Right lobe of liver (tissue), 6 donors: ENCODE data around the gene SDK1. TPM values are rescaled to one million over a fixed set of nuclear protein-coding genes. Genes with fewer than 3 reads are reported as not detected.

Source experiments
- ATAC-seq, 4 donors: fragments of 200-7000 bp; cut with Tn5 transposase; one replicate each; pipeline ENCODE4 v1.9.1; 2020; ENCODE audit warnings: mild to moderate bottlenecking in 4 of 4, moderate library complexity in 4 of 4
- DNase-seq, 3 donors: peaks; one replicate each; pipeline ENCODE4 v3.0.0-alpha.2; 2020
- H3K27ac ChIP-seq, 3 donors: fragments of 200-600 bp; one replicate each; pipeline ENCODE4 v1.8.0; 2022
- H3K27me3 ChIP-seq, 2 donors: fragments of 200-600 bp; one replicate each; pipeline ENCODE4 v1.8.0; 2022
- H3K36me3 ChIP-seq, 4 donors: fragments of 200-600 bp; sonication (generic) in 1 of 4; one replicate each; pipeline versions ENCODE4 v1.5.1 to v1.8.0; 2017 to 2022; ENCODE audit warnings: control low read depth in 1 of 4
- H3K4me1 ChIP-seq, 4 donors: fragments of 200-600 bp; sonication (generic) in 1 of 4; one replicate each; pipeline versions ENCODE4 v1.5.1 to v1.8.0; 2017 to 2022; ENCODE audit warnings: control low read depth in 1 of 4
- H3K4me3 ChIP-seq, 3 donors: fragments of 200-600 bp; one replicate each; pipeline ENCODE4 v1.8.0; 2022
- H3K9me3 ChIP-seq, 4 donors: fragments of 200-600 bp; sonication (generic) in 1 of 4; one replicate each; pipeline versions ENCODE4 v1.5.1 to v1.8.0; 2017 to 2022; ENCODE audit warnings: control low read depth in 1 of 4
- POLR2A ChIP-seq: fragments of 450-650 bp; IDR thresholded peaks from one replicate; pipeline ENCODE4 v1.6.1; 2017; ENCODE audit warnings: antibody characterized with exemption, mild to moderate bottlenecking
- WGBS: methylation state at CpG from one replicate; pipeline ENCODE4 v1.1.6; 2018; ENCODE audit warnings: low coverage, low lambda C conversion rate; ENCODE audit not compliant: insufficient coverage; ENCODE audit errors: missing lambda C conversion rate; 5-methylcytosine and 5-hydroxymethylcytosine counted together
- intact Hi-C, 2 donors: fragments of 100-400 bp; cut with DNase I; formaldehyde crosslinking; loops; one replicate each; pipeline versions ENCODE4 v1.11.2 to v1.14.1; 2022
- total RNA-seq, 6 experiments: library from RNA; depleted of rRNA in 2 of 6; stranded (reverse); fragments of >200 nt in 2 of 6; fragmentation: NEBNext Ultra II Directional in 3 of 6; extraction: Animal tissue kit (Norgen Biotek cat#: 25700) in 3 of 6; gene quantifications; one replicate each; pipeline versions ENCODE4 v1.1.0 to v1.2.4, GENCODE V29; 2016 to 2023
- TF ChIP-seq, protein P1 (sequence below), 4 donors: fragments of 200-600 bp in 3 of 4; fragments of 450-650 bp in 1 of 4; IDR thresholded peaks; one replicate each; pipeline versions ENCODE4 v1.5.1 to v1.8.0; 2016 to 2022; ENCODE audit warnings: antibody characterized with exemption in 4 of 4, mild to moderate bottlenecking in 2 of 4
- donor health status: DM: no; HTN: yes; CAD: no.
- donor health status: DM: no; HTN: no; CAD: no.
- donor health status: DM: no; HTN: no; CAD: no.
- donor health status: DM: no; HTN: yes; CAD: no.
- donor health status: DM: no; HTN: yes; CAD: no.

Gene SDK1
- total RNA-seq, 6 experiments from 2014 or later = 0.07 to 1.4 (median 0.65) TPM

DNA sequence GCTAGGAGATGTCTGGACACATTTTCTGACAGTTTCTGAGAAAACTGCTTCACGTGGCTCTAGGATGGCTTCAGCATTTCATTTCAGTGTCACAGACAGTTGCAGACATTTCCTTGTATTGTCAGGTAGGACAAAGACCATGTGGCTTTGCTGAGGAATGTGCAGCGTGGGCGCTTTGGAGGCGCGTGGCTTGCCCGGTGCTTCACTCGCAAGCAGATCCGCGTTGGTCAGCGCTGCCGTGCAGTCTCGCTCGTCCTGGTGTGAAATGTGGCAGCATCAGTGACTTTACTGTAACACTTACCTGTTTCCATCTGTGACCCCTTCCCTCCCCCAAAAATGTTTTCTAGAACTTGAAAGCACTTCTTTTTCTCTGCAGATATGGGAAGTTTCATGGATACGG is 340.5 kb downstream of the SDK1 start:
- DNase-seq (no peak), ATAC-seq (no peak)
- H3K36me3 ChIP-seq = no peaks in the 10 kb centered on the region
- no peaks in the 10 kb centered on the region for H3K9me3 ChIP-seq
- intact Hi-C loops = no loop called here
- no peak overlapping the region for H3K27ac ChIP-seq
- TF ChIP-seq, protein P1, sequence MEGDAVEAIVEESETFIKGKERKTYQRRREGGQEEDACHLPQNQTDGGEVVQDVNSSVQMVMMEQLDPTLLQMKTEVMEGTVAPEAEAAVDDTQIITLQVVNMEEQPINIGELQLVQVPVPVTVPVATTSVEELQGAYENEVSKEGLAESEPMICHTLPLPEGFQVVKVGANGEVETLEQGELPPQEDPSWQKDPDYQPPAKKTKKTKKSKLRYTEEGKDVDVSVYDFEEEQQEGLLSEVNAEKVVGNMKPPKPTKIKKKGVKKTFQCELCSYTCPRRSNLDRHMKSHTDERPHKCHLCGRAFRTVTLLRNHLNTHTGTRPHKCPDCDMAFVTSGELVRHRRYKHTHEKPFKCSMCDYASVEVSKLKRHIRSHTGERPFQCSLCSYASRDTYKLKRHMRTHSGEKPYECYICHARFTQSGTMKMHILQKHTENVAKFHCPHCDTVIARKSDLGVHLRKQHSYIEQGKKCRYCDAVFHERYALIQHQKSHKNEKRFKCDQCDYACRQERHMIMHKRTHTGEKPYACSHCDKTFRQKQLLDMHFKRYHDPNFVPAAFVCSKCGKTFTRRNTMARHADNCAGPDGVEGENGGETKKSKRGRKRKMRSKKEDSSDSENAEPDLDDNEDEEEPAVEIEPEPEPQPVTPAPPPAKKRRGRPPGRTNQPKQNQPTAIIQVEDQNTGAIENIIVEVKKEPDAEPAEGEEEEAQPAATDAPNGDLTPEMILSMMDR (IDR thresholded peaks at IDR 0.05) = no peak
- no peak for TF ChIP-seq POLR2A
- no peak overlapping the region for H3K4me3 ChIP-seq
- no peaks in the 10 kb centered on the region for H3K4me1 ChIP-seq
- no peaks in the 10 kb centered on the region for H3K27me3 ChIP-seq
- 86% methylated on average over 13 of the region's 14 CpGs for WGBS

DNA sequence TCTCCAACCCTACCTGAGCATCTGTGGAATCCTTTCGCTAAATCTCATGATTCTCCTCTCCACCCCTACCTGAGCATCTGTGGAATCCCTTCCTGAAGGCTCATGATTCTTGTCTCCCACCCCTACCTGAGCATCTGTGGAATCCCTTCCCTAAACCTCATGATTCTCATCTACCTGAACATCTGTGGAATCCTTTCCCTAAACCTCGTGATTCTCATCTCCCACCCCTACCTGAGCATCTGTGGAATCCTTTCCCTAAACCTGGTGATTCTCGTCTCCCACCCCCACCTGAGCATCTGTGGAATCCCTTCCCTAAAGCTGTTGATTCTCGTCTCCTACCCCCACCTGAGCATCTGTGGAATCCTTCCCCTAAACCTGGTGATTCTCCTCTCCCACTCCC is 342.0 kb downstream of the SDK1 start:
- H3K36me3 ChIP-seq = no peaks in the 10 kb centered on the region
- no peaks in the 10 kb centered on the region for H3K27me3 ChIP-seq
- no peak overlapping the region for H3K27ac ChIP-seq
- H3K4me3 ChIP-seq = no peak overlapping the region
- ATAC-seq (no peak), DNase-seq (no peak)
- TF ChIP-seq POLR2A = no peak
- TF ChIP-seq, protein P1 (IDR thresholded peaks at IDR 0.05) = no peak
- intact Hi-C loops = no loop called here
- no peaks in the 10 kb centered on the region for H3K4me1 ChIP-seq
- 54% methylated on average over 4 of the region's 4 CpGs for WGBS
- no peaks in the 10 kb centered on the region for H3K9me3 ChIP-seq

DNA sequence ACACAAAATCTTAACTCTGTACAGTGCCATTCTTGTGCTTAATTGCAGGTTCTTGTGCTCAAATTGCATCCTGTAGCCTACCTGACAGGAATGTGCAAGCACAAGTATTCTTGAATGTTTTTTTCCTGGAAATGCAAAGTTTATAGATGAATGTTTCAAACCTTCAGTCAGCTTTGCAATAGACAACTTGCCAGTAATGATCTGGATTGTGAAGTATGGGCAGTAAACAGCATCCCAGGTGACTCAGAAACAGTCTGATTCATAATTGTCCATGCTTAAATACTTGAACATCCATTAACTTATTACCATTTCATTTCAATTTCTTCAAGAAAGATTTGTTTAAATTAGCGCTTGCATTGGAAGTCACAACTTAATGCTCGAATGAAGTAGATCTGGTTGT is 347.2 kb downstream of the SDK1 start:
- WGBS = 70% methylated on average over 2 of the region's 2 CpGs
- intact Hi-C loops = no loop called here
- H3K4me1 ChIP-seq = no peaks in the 10 kb centered on the region

DNA sequence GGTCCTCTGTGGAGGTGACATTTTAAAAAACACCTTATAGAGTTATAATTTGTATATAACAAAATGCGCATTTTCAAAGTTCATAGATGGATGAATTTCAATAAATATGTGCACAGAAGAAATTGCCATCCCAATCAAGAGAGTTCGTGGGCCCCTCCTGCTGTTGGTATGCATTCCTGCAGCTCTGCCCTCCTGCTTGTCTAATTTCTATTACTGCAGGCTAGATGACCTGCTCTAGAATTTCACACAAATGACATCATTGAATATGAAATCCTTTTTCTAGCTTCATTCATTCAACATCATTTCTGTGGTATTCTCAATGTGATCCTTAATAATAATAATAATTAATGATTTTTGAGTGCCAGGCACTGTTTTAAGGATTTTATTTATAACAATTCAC is 348.2 kb downstream of the SDK1 start:
- Histone ChIP-seq H3K4me3 (no peak overlapping the region), H3K9me3 (no peaks in the 10 kb centered on the region), H3K4me1 (no peaks in the 10 kb centered on the region), H3K27ac (no peak overlapping the region), H3K27me3 (no peaks in the 10 kb centered on the region), H3K36me3 (no peaks in the 10 kb centered on the region)
- DNase-seq (no peak), ATAC-seq (peak in 1 of 4 donors; percentile 44)
- TF ChIP-seq POLR2A = no peak
- TF ChIP-seq, protein P1 (IDR thresholded peaks at IDR 0.05) = peak in 1 of 4 donors; percentile 7
- 85% methylated on average over 2 of the region's 2 CpGs for WGBS
- intact Hi-C loops = no loop called here

More for the DNA sequence above, 347.2 kb downstream of the SDK1 start:
- Histone ChIP-seq H3K9me3 (no peaks in the 10 kb centered on the region), H3K4me3 (no peak overlapping the region), H3K27me3 (no peaks in the 10 kb centered on the region), H3K36me3 (no peaks in the 10 kb centered on the region), H3K27ac (no peak overlapping the region)
- ATAC-seq (no peak), DNase-seq (no peak)
- no peak for TF ChIP-seq POLR2A
- TF ChIP-seq, protein P1 (IDR thresholded peaks at IDR 0.05) = no peak
